Upper lobe of left lung (tissue), 6 donors: ENCODE results near the gene PRKAA2. TPM values are rescaled to one million over a fixed set of nuclear protein-coding genes. Genes with fewer than 3 reads are reported as not detected.
A peak's percentile ranks its signal among the peaks of the same experiment; 100 is the strongest.

Experiments used
- ATAC-seq, 2 donors: fragments of 200-7000 bp; cut with Tn5 transposase; one replicate each; pipeline ENCODE4 v1.9.1; 2022; ENCODE audit warnings: mild to moderate bottlenecking in 2 of 2, moderate library complexity in 2 of 2; ENCODE audit not compliant: low FRiP score in 2 of 2
- DNase-seq, 2 donors: peaks; one replicate each; pipeline ENCODE4 v3.0.0-alpha.2; 2019 to 2020
- H3K27ac ChIP-seq, 4 donors: fragments of 200-600 bp; sonication (generic); one replicate each; pipeline ENCODE4 v1.5.1; 2016 to 2019
- H3K27me3 ChIP-seq, 4 donors: fragments of 200-600 bp; sonication (generic); one replicate each; pipeline ENCODE4 v1.5.1; 2017 to 2019
- H3K36me3 ChIP-seq, 4 donors: fragments of 200-600 bp; sonication (generic); one replicate each; pipeline ENCODE4 v1.5.1; 2016 to 2019
- H3K4me1 ChIP-seq, 4 donors: fragments of 200-600 bp; sonication (generic); one replicate each; pipeline ENCODE4 v1.5.1; 2018 to 2019
- H3K4me3 ChIP-seq, 4 donors: fragments of 200-600 bp; sonication (generic); one replicate each; pipeline ENCODE4 v1.5.1; 2017 to 2019; ENCODE audit warnings: mild to moderate bottlenecking in 2 of 4, moderate library complexity in 1 of 4
- H3K9me3 ChIP-seq, 4 donors: fragments of 200-600 bp; sonication (generic); one replicate each; pipeline ENCODE4 v1.5.1; 2018 to 2019
- EP300 ChIP-seq, 4 donors: sonication (generic); formaldehyde crosslinking; IDR thresholded peaks; one replicate each; pipeline ENCODE4 v1.5.1; 2017; ENCODE audit warnings: antibody characterized with exemption in 4 of 4, control low read depth in 2 of 4
- POLR2A ChIP-seq, 4 donors: fragments of 450-650 bp; IDR thresholded peaks; one replicate each; pipeline ENCODE4 v1.5.1; 2016 to 2017; ENCODE audit warnings: antibody characterized with exemption in 4 of 4, mild to moderate bottlenecking in 2 of 4
- POLR2AphosphoS5 ChIP-seq, 2 donors: sonication (generic); formaldehyde crosslinking; IDR thresholded peaks; one replicate each; pipeline ENCODE4 v1.5.1; 2017; ENCODE audit warnings: antibody characterized with exemption in 2 of 2
- WGBS, 2 donors: methylation state at CpG; one replicate each; pipeline ENCODE4 v1.1.5; 2017 to 2018; 5-methylcytosine and 5-hydroxymethylcytosine counted together
- total RNA-seq, 6 donors: library from RNA; depleted of rRNA in 4 of 6; stranded (reverse); fragments of >200 nt in 4 of 6; gene quantifications; one replicate each; pipeline versions ENCODE4 v1.1.0 to v1.2.1, GENCODE V29; 2016 to 2021
- TF ChIP-seq, protein P1 (sequence below), 6 experiments: fragments of 450-650 bp in 4 of 6; fragments of 200-600 bp in 2 of 6; sonication (generic) in 2 of 6; IDR thresholded peaks; one replicate each; pipeline ENCODE4 v1.5.1; 2016 to 2019; ENCODE audit warnings: antibody characterized with exemption in 6 of 6
- donor health status: DM: no; HTN: no; CAD: no; lungs with moderate emphysema.
- donor health status: DM: no; HTN: yes; CAD: no; lungs with severe emphysema.

Gene PRKAA2
- total RNA-seq, 6 donors from 2014 or later: 0.78 to 8.2 (median 1.6) TPM

DNA sequence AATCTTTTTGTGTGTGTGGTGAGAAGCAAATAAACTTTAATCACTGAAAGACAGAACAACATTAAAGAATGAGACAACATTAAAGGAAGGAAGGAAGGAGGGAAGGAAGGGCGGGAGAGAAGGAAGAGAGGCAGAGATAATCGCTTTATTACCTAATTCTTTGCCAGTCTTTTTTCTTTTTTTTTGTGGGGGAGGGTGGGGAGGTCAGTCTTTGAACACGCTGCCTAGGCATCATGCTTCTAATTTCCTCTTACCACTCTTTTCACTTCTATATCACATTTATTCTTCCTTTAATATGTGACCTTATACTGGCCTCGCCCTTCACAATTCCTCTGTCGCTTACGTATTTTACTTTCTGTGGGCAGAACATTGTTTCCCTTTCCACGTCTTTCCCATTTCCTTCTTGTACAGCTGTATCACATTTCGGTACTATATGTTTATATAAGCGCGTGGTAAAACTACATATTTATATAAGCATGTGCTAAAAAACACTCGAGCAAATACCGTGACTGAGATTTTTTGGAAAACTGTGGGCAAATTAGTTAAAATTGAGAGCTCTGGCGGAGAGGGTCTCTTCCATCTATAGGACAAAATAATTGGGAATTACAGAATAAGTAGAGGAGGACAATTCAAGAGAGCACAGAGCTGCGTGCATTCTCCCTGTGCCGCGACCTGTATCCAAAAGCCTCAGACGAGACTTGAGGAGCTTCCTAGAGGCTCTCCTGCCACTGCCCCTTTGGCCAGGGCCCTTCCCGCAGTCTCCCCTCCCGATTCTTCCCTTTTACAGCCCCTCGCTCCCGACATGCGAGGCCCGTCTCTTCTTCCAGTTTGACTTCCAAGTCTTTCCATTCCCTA lies 823 bp upstream of the PRKAA2 start:
- no peaks in the 10 kb centered on the region for H3K9me3 ChIP-seq
- peaks cover 0 to 18% (median 4%) of the 10 kb centered on the region in 4 donors for H3K4me1 ChIP-seq
- peak; percentile 26 to 51 for ATAC-seq
- H3K27ac ChIP-seq: peak overlapping the region in 2 of 4 donors; percentile 53 to 75
- H3K27me3 ChIP-seq: peaks cover 0 to 17% (median 6%) of the 10 kb centered on the region in 4 donors
- peak overlapping the region; percentile 23 to 66 (median 59) for H3K4me3 ChIP-seq
- 9 to 12% methylated on average over 23 of the region's 23 CpGs for WGBS, 2 donors
- TF ChIP-seq POLR2A (IDR thresholded peaks at IDR 0.05) (no peak), EP300 (IDR thresholded peaks at IDR 0.05) (no peak), POLR2AphosphoS5 (IDR thresholded peaks at IDR 0.05) (no peak)
- no peak for DNase-seq
- H3K36me3 ChIP-seq: no peaks in the 10 kb centered on the region

DNA sequence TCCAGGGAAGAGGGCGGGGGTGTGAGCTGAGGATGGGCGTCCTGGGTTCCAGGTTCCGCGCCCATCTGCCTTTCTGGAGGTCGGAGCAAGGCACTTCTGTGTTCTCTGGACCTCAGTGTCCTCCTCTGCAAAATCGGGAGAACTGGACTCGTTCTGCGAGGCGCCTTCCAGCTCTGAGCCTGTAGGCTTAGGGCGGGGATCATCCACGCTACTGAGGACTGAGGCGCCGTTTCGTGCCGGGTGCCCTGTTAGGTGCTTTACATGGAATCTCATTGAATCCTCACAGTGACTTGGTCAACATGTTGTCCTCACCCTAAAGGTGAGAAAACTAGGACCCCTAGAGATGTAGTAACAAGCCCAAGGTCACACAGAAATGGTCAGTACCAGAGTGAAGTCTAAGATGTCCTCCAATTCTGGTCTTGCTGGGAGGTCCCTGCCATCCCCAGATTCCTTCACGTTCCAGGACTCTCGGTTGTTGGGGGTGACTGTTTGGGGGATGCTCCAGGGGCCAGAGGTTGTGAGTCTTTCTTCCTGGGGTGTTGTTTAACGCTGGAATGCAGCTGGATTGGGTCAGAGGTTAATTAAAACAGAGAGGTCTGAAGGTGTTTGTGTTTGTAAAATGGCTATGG lies 677 bp downstream of the PRKAA2 start:
- no peak for DNase-seq
- peak in 1 of 2 donors; percentile 52 for ATAC-seq
- H3K4me3 ChIP-seq: peak overlapping the region; percentile 47 to 66 (median 59)
- peaks cover 0 to 18% (median 4%) of the 10 kb centered on the region in 4 donors for H3K4me1 ChIP-seq
- H3K27ac ChIP-seq: peak overlapping the region in 2 of 4 donors; percentile 53 to 75
- no peak for TF ChIP-seq POLR2AphosphoS5 (IDR thresholded peaks at IDR 0.05)
- TF ChIP-seq, protein P1, sequence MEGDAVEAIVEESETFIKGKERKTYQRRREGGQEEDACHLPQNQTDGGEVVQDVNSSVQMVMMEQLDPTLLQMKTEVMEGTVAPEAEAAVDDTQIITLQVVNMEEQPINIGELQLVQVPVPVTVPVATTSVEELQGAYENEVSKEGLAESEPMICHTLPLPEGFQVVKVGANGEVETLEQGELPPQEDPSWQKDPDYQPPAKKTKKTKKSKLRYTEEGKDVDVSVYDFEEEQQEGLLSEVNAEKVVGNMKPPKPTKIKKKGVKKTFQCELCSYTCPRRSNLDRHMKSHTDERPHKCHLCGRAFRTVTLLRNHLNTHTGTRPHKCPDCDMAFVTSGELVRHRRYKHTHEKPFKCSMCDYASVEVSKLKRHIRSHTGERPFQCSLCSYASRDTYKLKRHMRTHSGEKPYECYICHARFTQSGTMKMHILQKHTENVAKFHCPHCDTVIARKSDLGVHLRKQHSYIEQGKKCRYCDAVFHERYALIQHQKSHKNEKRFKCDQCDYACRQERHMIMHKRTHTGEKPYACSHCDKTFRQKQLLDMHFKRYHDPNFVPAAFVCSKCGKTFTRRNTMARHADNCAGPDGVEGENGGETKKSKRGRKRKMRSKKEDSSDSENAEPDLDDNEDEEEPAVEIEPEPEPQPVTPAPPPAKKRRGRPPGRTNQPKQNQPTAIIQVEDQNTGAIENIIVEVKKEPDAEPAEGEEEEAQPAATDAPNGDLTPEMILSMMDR (IDR thresholded peaks at IDR 0.05): no peak
- no peak for TF ChIP-seq EP300 (IDR thresholded peaks at IDR 0.05)
- no peak for TF ChIP-seq POLR2A (IDR thresholded peaks at IDR 0.05)
- no peaks in the 10 kb centered on the region for H3K9me3 ChIP-seq
- H3K27me3 ChIP-seq: peaks cover 0 to 17% (median 6%) of the 10 kb centered on the region in 4 donors
- H3K36me3 ChIP-seq: no peaks in the 10 kb centered on the region
- 16 to 17% methylated on average over 12 to 13 of the region's 18 CpGs for WGBS, 2 donors

DNA sequence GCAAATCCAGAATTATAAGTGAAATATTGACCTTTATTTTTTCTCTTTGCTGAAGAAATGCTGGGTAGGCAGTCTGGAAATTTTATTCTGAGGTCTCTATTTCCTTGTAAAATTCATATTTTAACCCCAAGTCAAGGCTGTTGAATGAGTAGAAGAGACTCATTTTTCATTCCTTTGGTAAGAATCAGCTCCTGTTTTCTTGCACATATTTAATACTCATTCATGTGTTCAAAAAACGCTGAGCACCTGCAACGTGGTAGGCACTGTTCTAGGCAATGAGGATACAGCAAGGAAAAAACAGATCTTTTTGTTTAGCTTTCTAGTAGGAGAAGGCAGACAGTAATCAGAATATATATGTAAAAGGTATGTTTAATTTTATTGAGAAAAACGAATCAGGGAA lies 1.5 kb downstream of the PRKAA2 start:
- no peak overlapping the region for H3K27ac ChIP-seq
- no peaks in the 10 kb centered on the region for H3K36me3 ChIP-seq
- no peak overlapping the region for H3K4me3 ChIP-seq
- WGBS, 2 donors: 60 to 69% methylated on average over 3 of the region's 3 CpGs
- H3K27me3 ChIP-seq: peaks cover 0 to 17% (median 6%) of the 10 kb centered on the region in 4 donors
- H3K4me1 ChIP-seq: peaks cover 0 to 18% (median 4%) of the 10 kb centered on the region in 4 donors
- TF ChIP-seq, protein P1 (IDR thresholded peaks at IDR 0.05): no peak
- TF ChIP-seq POLR2A (IDR thresholded peaks at IDR 0.05): no peak
- TF ChIP-seq POLR2AphosphoS5 (IDR thresholded peaks at IDR 0.05): no peak
- no peak for TF ChIP-seq EP300 (IDR thresholded peaks at IDR 0.05)
- ATAC-seq: no peak
- no peak for DNase-seq
- H3K9me3 ChIP-seq: no peaks in the 10 kb centered on the region

GRCh38 chr1:56647106-56647505 lies 2.0 kb downstream of the PRKAA2 start:
- DNase-seq (no peak), ATAC-seq (no peak)
- 78 to 83% methylated on average over 1 of the region's 1 CpG for WGBS, 2 donors
- no peak for TF ChIP-seq POLR2A (IDR thresholded peaks at IDR 0.05)
- TF ChIP-seq, protein P1 (IDR thresholded peaks at IDR 0.05): no peak
- no peak for TF ChIP-seq POLR2AphosphoS5 (IDR thresholded peaks at IDR 0.05)
- TF ChIP-seq EP300 (IDR thresholded peaks at IDR 0.05): no peak
- Histone ChIP-seq H3K4me3 (no peak overlapping the region), H3K36me3 (no peaks in the 10 kb centered on the region), H3K27me3 (peaks cover 0 to 17% (median 6%) of the 10 kb centered on the region in 4 donors), H3K9me3 (no peaks in the 10 kb centered on the region), H3K27ac (no peak overlapping the region), H3K4me1 (peaks cover 0 to 18% (median 4%) of the 10 kb centered on the region in 4 donors)

DNA sequence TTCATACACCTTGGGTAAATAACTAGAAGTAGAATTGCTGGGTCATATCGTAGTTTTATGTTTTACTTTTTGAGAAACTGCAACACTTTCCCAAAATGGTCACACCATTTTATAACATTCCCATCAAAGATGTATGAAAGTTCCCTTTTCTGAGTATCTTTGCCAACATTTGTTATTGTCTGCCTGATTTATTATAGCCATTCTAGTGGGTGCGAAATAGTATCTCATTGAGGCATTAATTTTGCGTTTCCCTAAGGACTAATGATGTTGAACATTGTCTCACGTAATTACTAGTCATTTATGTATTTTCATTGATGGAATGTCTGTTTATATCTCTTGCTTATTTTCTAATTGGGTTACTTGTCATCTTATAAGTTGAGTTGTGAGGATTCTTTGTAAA lies 3.4 kb downstream of the PRKAA2 start:
- no peak overlapping the region for H3K27ac ChIP-seq
- no peak for DNase-seq
- ATAC-seq: no peak
- H3K36me3 ChIP-seq: no peaks in the 10 kb centered on the region
- 70 to 77% methylated on average over 4 of the region's 4 CpGs for WGBS, 2 donors
- peaks cover 0 to 18% (median 4%) of the 10 kb centered on the region in 4 donors for H3K4me1 ChIP-seq
- peaks cover 0 to 17% (median 6%) of the 10 kb centered on the region in 4 donors for H3K27me3 ChIP-seq
- H3K4me3 ChIP-seq: no peak overlapping the region
- H3K9me3 ChIP-seq: no peaks in the 10 kb centered on the region
- TF ChIP-seq POLR2AphosphoS5 (IDR thresholded peaks at IDR 0.05) (no peak), EP300 (IDR thresholded peaks at IDR 0.05) (no peak), POLR2A (IDR thresholded peaks at IDR 0.05) (no peak)
- TF ChIP-seq, protein P1 (IDR thresholded peaks at IDR 0.05): no peak
